Measurements from ENCODE around the gene FOXF2.
"Not testable (repeated sequence)": the region's sequence is repeated elsewhere in the genome, so short reads cannot be mapped to it uniquely, and the experiment has no call there.

- TF ChIP-seq EP300, POLR2A (IDR thresholded peaks at IDR 0.05): not testable (repeated sequence)
- TF ChIP-seq, protein P1, sequence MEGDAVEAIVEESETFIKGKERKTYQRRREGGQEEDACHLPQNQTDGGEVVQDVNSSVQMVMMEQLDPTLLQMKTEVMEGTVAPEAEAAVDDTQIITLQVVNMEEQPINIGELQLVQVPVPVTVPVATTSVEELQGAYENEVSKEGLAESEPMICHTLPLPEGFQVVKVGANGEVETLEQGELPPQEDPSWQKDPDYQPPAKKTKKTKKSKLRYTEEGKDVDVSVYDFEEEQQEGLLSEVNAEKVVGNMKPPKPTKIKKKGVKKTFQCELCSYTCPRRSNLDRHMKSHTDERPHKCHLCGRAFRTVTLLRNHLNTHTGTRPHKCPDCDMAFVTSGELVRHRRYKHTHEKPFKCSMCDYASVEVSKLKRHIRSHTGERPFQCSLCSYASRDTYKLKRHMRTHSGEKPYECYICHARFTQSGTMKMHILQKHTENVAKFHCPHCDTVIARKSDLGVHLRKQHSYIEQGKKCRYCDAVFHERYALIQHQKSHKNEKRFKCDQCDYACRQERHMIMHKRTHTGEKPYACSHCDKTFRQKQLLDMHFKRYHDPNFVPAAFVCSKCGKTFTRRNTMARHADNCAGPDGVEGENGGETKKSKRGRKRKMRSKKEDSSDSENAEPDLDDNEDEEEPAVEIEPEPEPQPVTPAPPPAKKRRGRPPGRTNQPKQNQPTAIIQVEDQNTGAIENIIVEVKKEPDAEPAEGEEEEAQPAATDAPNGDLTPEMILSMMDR (IDR thresholded peaks at IDR 0.05): not testable (repeated sequence)
Observed at GRCh38 chr6:1369695-1370094, 19.7 kb upstream of the FOXF2 start.
